Measurements from ENCODE around the gene RSU1.

RSU1 gene

GRCh38 chr10:16583382-16583781 lies 233.8 kb downstream of the RSU1 start:
- no peaks in the 10 kb centered on the region for H3K4me1 ChIP-seq (ENCODE audit: control insufficient read depth, insufficient read depth, low read length, poor library complexity, severe bottlenecking)
- H3K27ac ChIP-seq (ENCODE audit: low read depth, low read length, severe bottlenecking) = no peak overlapping the region
- no peak overlapping the region for H3K4me3 ChIP-seq (ENCODE audit: extremely low read depth, insufficient read depth, low read length, poor library complexity, severe bottlenecking)
- 92 to 93% methylated on average over 9 to 10 of the region's 10 CpGs for WGBS, 2 experiments (ENCODE audit: insufficient coverage in 2 of 2)
- H3K36me3 ChIP-seq (ENCODE audit: control insufficient read depth, insufficient read depth, low read length) = no peaks in the 10 kb centered on the region
- H3K9me3 ChIP-seq (ENCODE audit: control insufficient read depth, low read length) = no peaks in the 10 kb centered on the region

GRCh38 chr10:16581202-16581601 lies 236.0 kb downstream of the RSU1 start:
- Histone ChIP-seq H3K27ac (ENCODE audit: low read depth, low read length, severe bottlenecking) (no peak overlapping the region), H3K4me1 (ENCODE audit: control insufficient read depth, insufficient read depth, low read length, poor library complexity, severe bottlenecking) (no peaks in the 10 kb centered on the region), H3K4me3 (ENCODE audit: extremely low read depth, insufficient read depth, low read length, poor library complexity, severe bottlenecking) (no peak overlapping the region), H3K36me3 (ENCODE audit: control insufficient read depth, insufficient read depth, low read length) (no peaks in the 10 kb centered on the region), H3K9me3 (ENCODE audit: control insufficient read depth, low read length) (no peaks in the 10 kb centered on the region)
- 92 to 95% methylated on average over 2 of the region's 3 CpGs for WGBS, 2 experiments (ENCODE audit: insufficient coverage in 2 of 2)

DNA sequence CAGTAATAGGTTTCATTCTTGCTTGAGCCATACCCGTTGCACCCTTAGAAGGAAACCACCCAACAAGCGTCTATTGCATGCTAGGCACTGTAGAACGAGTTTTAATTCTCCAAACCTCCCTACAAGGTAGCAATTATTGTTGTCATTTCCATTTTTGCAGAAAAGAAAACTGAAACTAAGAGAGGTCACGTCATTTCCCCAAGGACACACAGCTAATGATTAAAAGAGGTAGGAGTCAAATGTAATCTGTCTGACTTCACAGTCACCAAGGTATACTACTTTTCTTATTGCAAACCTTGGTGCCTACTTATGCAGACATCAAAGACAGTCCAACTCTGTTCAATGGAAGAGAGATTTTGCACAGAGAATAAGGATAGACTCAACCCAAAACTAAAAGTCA lies 246.5 kb downstream of the RSU1 start:
- Histone ChIP-seq H3K4me3 (ENCODE audit: extremely low read depth, insufficient read depth, low read length, poor library complexity, severe bottlenecking) (no peak overlapping the region), H3K9me3 (ENCODE audit: control insufficient read depth, low read length) (no peaks in the 10 kb centered on the region), H3K27ac (ENCODE audit: low read depth, low read length, severe bottlenecking) (no peak overlapping the region), H3K4me1 (ENCODE audit: control insufficient read depth, insufficient read depth, low read length, poor library complexity, severe bottlenecking) (no peaks in the 10 kb centered on the region), H3K36me3 (ENCODE audit: control insufficient read depth, insufficient read depth, low read length) (no peaks in the 10 kb centered on the region)
- 80% methylated on average over 1 of the region's 4 CpGs; no CpG with 5 or more reads in 1 of the 2 experiments for WGBS, 2 experiments (ENCODE audit: insufficient coverage in 2 of 2)

- Histone ChIP-seq H3K27ac (ENCODE audit: low read depth, low read length, severe bottlenecking) (no peak overlapping the region), H3K36me3 (ENCODE audit: control insufficient read depth, insufficient read depth, low read length) (no peaks in the 10 kb centered on the region), H3K4me3 (ENCODE audit: extremely low read depth, insufficient read depth, low read length, poor library complexity, severe bottlenecking) (no peak overlapping the region), H3K9me3 (ENCODE audit: control insufficient read depth, low read length) (no peaks in the 10 kb centered on the region), H3K4me1 (ENCODE audit: control insufficient read depth, insufficient read depth, low read length, poor library complexity, severe bottlenecking) (no peaks in the 10 kb centered on the region)
- WGBS, 2 experiments (ENCODE audit: insufficient coverage in 2 of 2) = 65 to 74% methylated on average over 5 of the region's 7 CpGs
Observed at GRCh38 chr10:16566202-16566805, 250.9 kb downstream of the RSU1 start.

DNA sequence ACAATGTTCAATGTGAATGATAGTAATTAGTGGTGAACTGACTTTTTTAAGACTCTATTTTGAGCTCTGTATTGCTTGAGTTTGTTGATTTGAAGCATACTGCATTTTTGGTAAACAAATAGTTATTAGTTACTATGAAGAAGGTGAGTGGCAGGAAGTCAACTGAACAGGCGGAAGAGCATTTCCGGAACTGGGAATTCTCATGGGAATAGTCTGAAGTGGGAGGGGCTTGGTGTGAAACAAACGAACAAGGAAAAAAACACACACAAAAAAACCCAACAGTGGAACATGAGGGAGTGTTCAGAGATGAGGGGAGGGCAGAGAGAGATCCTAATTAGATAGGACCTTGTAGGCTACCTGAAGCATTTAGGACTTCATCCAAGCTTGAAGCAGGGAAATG lies 251.6 kb downstream of the RSU1 start:
- no peaks in the 10 kb centered on the region for H3K36me3 ChIP-seq (ENCODE audit: control insufficient read depth, insufficient read depth, low read length)
- no peaks in the 10 kb centered on the region for H3K9me3 ChIP-seq (ENCODE audit: control insufficient read depth, low read length)
- H3K27ac ChIP-seq (ENCODE audit: low read depth, low read length, severe bottlenecking) = no peak overlapping the region
- H3K4me1 ChIP-seq (ENCODE audit: control insufficient read depth, insufficient read depth, low read length, poor library complexity, severe bottlenecking) = no peaks in the 10 kb centered on the region
- H3K4me3 ChIP-seq (ENCODE audit: extremely low read depth, insufficient read depth, low read length, poor library complexity, severe bottlenecking) = no peak overlapping the region
- 86% methylated on average over 1 of the region's 3 CpGs; no CpG with 5 or more reads in 1 of the 2 experiments for WGBS, 2 experiments (ENCODE audit: insufficient coverage in 2 of 2)

DNA sequence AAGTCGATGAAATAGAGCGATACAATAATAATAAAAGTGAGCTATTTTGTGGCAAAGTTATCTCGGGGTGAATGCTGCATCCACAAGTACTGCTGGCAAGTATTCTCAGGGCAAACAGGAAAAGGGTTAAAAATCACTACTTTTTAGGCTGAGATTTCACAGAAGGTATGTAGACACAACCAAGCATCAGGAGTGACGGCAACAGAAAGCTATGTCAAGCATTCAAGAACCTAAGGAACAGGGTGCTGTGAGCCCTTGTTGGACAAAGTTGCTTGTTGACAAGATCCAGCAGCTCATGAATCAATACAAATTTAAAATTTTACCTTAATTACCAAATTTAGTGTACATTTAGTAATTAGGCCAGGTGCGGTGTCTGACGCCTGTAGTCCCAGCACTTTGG lies 254.3 kb downstream of the RSU1 start:
- Histone ChIP-seq H3K4me1 (ENCODE audit: control insufficient read depth, insufficient read depth, low read length, poor library complexity, severe bottlenecking) (no peaks in the 10 kb centered on the region), H3K27ac (ENCODE audit: low read depth, low read length, severe bottlenecking) (no peak overlapping the region), H3K9me3 (ENCODE audit: control insufficient read depth, low read length) (no peaks in the 10 kb centered on the region), H3K36me3 (ENCODE audit: control insufficient read depth, insufficient read depth, low read length) (no peaks in the 10 kb centered on the region), H3K4me3 (ENCODE audit: extremely low read depth, insufficient read depth, low read length, poor library complexity, severe bottlenecking) (no peak overlapping the region)
- 83 to 93% methylated on average over 3 to 4 of the region's 6 CpGs for WGBS, 2 experiments (ENCODE audit: insufficient coverage in 2 of 2)

- Histone ChIP-seq H3K4me3 (ENCODE audit: extremely low read depth, insufficient read depth, low read length, poor library complexity, severe bottlenecking) (no peak overlapping the region), H3K27ac (ENCODE audit: low read depth, low read length, severe bottlenecking) (no peak overlapping the region), H3K9me3 (ENCODE audit: control insufficient read depth, low read length) (no peaks in the 10 kb centered on the region), H3K4me1 (ENCODE audit: control insufficient read depth, insufficient read depth, low read length, poor library complexity, severe bottlenecking) (no peaks in the 10 kb centered on the region), H3K36me3 (ENCODE audit: control insufficient read depth, insufficient read depth, low read length) (no peaks in the 10 kb centered on the region)
- WGBS, 2 experiments (ENCODE audit: insufficient coverage in 2 of 2) = 80 to 84% methylated on average over 4 to 5 of the region's 5 CpGs
Observed at GRCh38 chr10:16559236-16559773, 257.9 kb downstream of the RSU1 start.

DNA sequence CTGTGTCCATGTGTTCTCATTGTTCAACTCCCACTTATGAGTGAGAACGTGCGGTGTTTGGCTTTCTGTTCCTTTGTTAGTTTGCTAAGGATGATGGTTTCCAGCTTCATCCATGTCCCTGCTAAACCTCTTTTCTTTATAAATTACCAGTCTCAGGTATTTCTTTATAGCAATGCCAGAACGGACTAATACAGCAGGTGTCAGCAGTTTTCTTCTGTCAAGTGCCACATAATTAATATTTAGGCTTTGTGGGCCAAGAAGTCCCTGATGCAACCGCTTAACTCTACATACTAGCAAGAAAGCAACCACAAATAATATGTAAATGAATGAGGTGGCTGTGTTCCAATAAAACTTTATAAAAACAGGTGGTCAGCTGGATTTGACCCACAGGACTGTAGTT lies 269.3 kb downstream of the RSU1 start:
- WGBS, 2 experiments (ENCODE audit: insufficient coverage in 2 of 2) = 83% methylated on average over 1 of the region's 4 CpGs; no CpG with 5 or more reads in 1 of the 2 experiments
- Histone ChIP-seq H3K4me1 (ENCODE audit: control insufficient read depth, insufficient read depth, low read length, poor library complexity, severe bottlenecking) (no peaks in the 10 kb centered on the region), H3K36me3 (ENCODE audit: control insufficient read depth, insufficient read depth, low read length) (no peaks in the 10 kb centered on the region), H3K27ac (ENCODE audit: low read depth, low read length, severe bottlenecking) (no peak overlapping the region), H3K9me3 (ENCODE audit: control insufficient read depth, low read length) (no peaks in the 10 kb centered on the region), H3K4me3 (ENCODE audit: extremely low read depth, insufficient read depth, low read length, poor library complexity, severe bottlenecking) (no peak overlapping the region)

GRCh38 chr10:16545116-16545736 lies 272.0 kb downstream of the RSU1 start:
- Histone ChIP-seq H3K4me1 (ENCODE audit: control insufficient read depth, insufficient read depth, low read length, poor library complexity, severe bottlenecking) (no peaks in the 10 kb centered on the region), H3K9me3 (ENCODE audit: control insufficient read depth, low read length) (no peaks in the 10 kb centered on the region), H3K27ac (ENCODE audit: low read depth, low read length, severe bottlenecking) (no peak overlapping the region), H3K4me3 (ENCODE audit: extremely low read depth, insufficient read depth, low read length, poor library complexity, severe bottlenecking) (no peak overlapping the region), H3K36me3 (ENCODE audit: control insufficient read depth, insufficient read depth, low read length) (no peaks in the 10 kb centered on the region)
- WGBS, 2 experiments (ENCODE audit: insufficient coverage in 2 of 2) = 60 to 83% methylated on average over 2 of the region's 7 CpGs

DNA sequence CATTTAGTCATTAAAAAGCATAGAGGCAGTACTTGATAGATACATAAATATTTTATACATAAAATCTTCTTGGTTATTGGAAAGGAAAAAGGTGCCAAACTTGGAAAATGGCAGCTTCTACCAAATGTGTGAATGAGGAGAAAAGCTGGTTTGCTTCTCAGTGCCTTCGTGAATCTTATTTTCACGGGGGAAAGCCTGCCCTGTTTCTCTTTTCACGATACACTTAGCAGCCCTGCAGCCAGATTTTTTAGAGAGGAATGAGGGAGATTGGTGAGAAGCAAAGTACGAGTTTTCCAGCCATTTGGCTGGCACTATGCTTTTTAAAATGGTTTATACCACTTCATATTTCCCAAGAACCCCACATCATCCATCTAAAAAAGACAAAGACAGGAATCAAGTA lies 272.6 kb downstream of the RSU1 start:
- Histone ChIP-seq H3K36me3 (ENCODE audit: control insufficient read depth, insufficient read depth, low read length) (no peaks in the 10 kb centered on the region), H3K4me1 (ENCODE audit: control insufficient read depth, insufficient read depth, low read length, poor library complexity, severe bottlenecking) (no peaks in the 10 kb centered on the region)
- WGBS, 2 experiments (ENCODE audit: insufficient coverage in 2 of 2) = 85 to 100% methylated on average over 1 to 3 of the region's 4 CpGs

DNA sequence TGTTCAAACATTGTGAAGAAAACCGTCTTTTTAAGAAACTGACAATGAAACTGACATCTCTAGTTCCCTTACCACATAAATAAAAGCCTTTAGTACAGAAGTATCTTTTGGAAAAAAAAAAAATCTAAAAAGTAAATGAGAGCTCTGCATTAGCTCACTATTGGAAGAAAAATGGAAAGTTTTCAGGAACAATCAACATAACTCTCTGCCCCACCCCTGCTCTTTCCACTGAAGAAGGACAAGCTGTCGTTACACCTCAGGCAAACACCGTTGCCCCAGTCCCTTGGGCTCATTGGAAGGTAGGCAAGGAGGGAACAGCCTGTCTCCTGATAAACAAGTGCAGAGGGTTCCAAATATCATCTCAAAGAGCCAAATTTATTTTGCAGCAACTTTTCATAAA lies 273.1 kb downstream of the RSU1 start:
- no peak overlapping the region for H3K27ac ChIP-seq (ENCODE audit: low read depth, low read length, severe bottlenecking)
- no peaks in the 10 kb centered on the region for H3K4me1 ChIP-seq (ENCODE audit: control insufficient read depth, insufficient read depth, low read length, poor library complexity, severe bottlenecking)
- H3K9me3 ChIP-seq (ENCODE audit: control insufficient read depth, low read length) = no peaks in the 10 kb centered on the region
- H3K4me3 ChIP-seq (ENCODE audit: extremely low read depth, insufficient read depth, low read length, poor library complexity, severe bottlenecking) = no peak overlapping the region
- no peaks in the 10 kb centered on the region for H3K36me3 ChIP-seq (ENCODE audit: control insufficient read depth, insufficient read depth, low read length)
- 100% methylated on average over 2 of the region's 3 CpGs; no CpG with 5 or more reads in 1 of the 2 experiments for WGBS, 2 experiments (ENCODE audit: insufficient coverage in 2 of 2)

More for the DNA sequence above, 272.6 kb downstream of the RSU1 start:
- Histone ChIP-seq H3K9me3 (ENCODE audit: control insufficient read depth, low read length) (no peaks in the 10 kb centered on the region), H3K4me3 (ENCODE audit: extremely low read depth, insufficient read depth, low read length, poor library complexity, severe bottlenecking) (no peak overlapping the region), H3K27ac (ENCODE audit: low read depth, low read length, severe bottlenecking) (no peak overlapping the region)
